Activated naive CD4-positive, alpha-beta T cell treated with anti-CD3 and anti-CD28 coated beads, Interleukin-2, amount 50 U/mL, for 72 hours (primary cell): ENCODE results near the gene GAK. TPM values are rescaled to one million over a fixed set of nuclear protein-coding genes. Genes with fewer than 3 reads are reported as not detected.

Experiments used
- ATAC-seq, 2 donors: fragments of 150-1000 bp; cut with Tn5 transposase; 2 replicates each; pipeline ENCODE4 v1.10.0; 2021; ENCODE audit warnings: mild to moderate bottlenecking in 2 of 2, moderate library complexity in 2 of 2
- DNase-seq, 2 donors: peaks; one replicate each; pipeline ENCODE4 v3.0.0; 2021 to 2022; ENCODE audit warnings: low spot score in 2 of 2
- H3K27ac Mint-ChIP-seq, 2 donors: one replicate each; pipeline ENCODE4 v1.8.0; 2022; ENCODE audit warnings: mild to moderate bottlenecking in 2 of 2, mixed read lengths in 2 of 2
- H3K36me3 Mint-ChIP-seq, 2 donors: one replicate each; pipeline ENCODE4 v1.8.0; 2022; ENCODE audit warnings: mixed read lengths in 2 of 2
- H3K9me3 Mint-ChIP-seq, 2 donors: one replicate each; pipeline ENCODE4 v1.8.0; 2022; ENCODE audit warnings: mixed read lengths in 2 of 2
- total RNA-seq, 2 donors: library from RNA; stranded (reverse); gene quantifications; one replicate each; pipeline ENCODE4 v1.2.3, GENCODE V29; 2022

GAK gene
- total RNA-seq, 2 donors from 2014 or later = 124 to 171 TPM

GRCh38 chr4:804804-805203, 127.3 kb downstream of the GAK start:
- no peak for ATAC-seq
- H3K9me3 Mint-ChIP-seq = peaks cover 0 to 5% of the 10 kb centered on the region in 2 donors
- no peak overlapping the region for H3K27ac Mint-ChIP-seq

GRCh38 chr4:803884-804283, 128.2 kb downstream of the GAK start:
- Mint-ChIP-seq H3K9me3 (peaks cover 0 to 5% of the 10 kb centered on the region in 2 donors), H3K36me3 (peaks cover 0 to 18% of the 10 kb centered on the region in 2 donors), H3K27ac (no peak overlapping the region)
- no peak for ATAC-seq
- DNase-seq = no peak

More at GRCh38 chr4:804804-805203, 127.3 kb downstream of the GAK start:
- DNase-seq = no peak
- H3K36me3 Mint-ChIP-seq = peaks cover 0 to 18% of the 10 kb centered on the region in 2 donors

GRCh38 chr4:801436-802124, 130.5 kb downstream of the GAK start:
- Mint-ChIP-seq H3K9me3 (peaks cover 0 to 5% of the 10 kb centered on the region in 2 donors), H3K27ac (no peak overlapping the region), H3K36me3 (peaks cover 0 to 18% of the 10 kb centered on the region in 2 donors)
- DNase-seq (no peak), ATAC-seq (no peak)

Other genes with a start within 250 kb of the GAK start
- 1 to 10 TPM in 1 of 2 donors, under 1 TPM in 1; 0.59 to 1.3 TPM for gene SLC49A3, start 243.2 kb downstream of the GAK start, total RNA-seq
- gene PCGF3, start 226.5 kb downstream of the GAK start, total RNA-seq = 10 to 100 TPM; 23.0 to 25.9 TPM
- gene CPLX1, start 106.2 kb downstream of the GAK start, total RNA-seq = 1 to 10 TPM in 1 of 2 donors, under 1 TPM in 1; 0.11 to 1.9 TPM
- gene TMEM175, start 144 bp upstream of the GAK start, total RNA-seq = 10 to 100 TPM; 12.1 to 13.9 TPM
- 1 to 10 TPM; 7.8 to 7.9 TPM for gene DGKQ, start 41.3 kb upstream of the GAK start, total RNA-seq
- gene IDUA, start 54.7 kb upstream of the GAK start, total RNA-seq = 10 to 100 TPM in 1 of 2 donors, 1 to 10 TPM in 1; 8.5 to 23.3 TPM
- gene SLC26A1, start 61.1 kb upstream of the GAK start, total RNA-seq = not detected
- 10 to 100 TPM; 10.3 to 27.6 TPM for gene FGFRL1, start 79.3 kb upstream of the GAK start, total RNA-seq
- 1 to 10 TPM; 3.5 to 4.5 TPM for gene RNF212, start 181.2 kb upstream of the GAK start, total RNA-seq
- gene SPON2, start 240.3 kb upstream of the GAK start, total RNA-seq = 10 to 100 TPM in 1 of 2 donors, 1 to 10 TPM in 1; 7.0 to 17.4 TPM